NCI-H1105 (cell line): ENCODE measurements around the gene ANO2.

Source experiments
- DNase-seq: peaks from one replicate; lab custom pipeline; 2025; lab: John Stamatoyannopoulos, UW

Gene ANO2

DNA sequence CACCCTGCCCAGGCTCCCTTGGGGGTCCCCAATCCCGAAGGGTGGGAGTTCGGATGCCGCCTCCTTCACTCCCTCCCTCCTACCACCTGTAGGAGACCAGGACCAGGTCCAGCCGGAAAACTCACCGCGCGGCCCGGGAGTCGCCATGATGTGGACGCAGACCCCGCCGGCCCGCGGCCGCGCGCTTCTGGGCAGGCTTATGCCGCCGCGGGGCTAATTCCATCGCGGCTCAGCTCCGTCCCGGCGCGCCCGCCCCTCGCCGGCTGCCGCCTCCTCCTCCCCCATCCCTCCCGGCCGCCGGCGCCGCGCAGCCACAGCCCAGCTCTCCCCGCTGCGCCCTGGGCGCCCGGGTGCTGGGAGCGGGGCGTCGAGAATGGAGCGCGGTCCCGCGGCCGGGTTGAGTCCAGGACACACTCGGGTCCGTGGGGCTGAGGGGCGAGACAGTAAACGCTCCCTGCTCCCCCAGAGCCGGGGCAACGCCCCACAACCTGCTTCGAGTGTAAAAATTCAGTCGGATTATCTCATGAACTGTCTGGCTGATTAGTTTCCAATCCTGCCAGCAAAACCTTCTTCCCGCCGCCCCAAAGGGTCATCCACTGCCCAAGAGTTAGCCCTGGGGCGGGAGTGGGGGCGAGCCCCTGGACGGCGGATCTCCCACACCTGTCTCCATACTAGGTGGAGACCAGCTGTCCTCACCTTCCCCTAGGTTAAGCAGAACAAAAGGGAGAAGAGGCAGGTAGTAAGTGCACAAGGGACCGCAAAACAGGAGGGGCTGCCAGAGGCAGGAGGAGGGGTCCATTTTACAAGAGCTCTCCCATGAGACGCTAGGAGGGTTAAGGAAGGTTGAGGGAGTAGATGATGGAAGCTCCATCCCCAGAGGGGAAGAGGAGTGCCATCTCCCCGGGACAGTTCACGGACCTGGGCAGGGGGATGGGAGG is at the start of gene ANO2:
Gene ANO2 (minus strand): TSS at position 189 of the 938 bp plus-strand sequence. CDS start 42 bp downstream, at position 147.
- DNase-seq, result peak; percentile 47

DNA sequence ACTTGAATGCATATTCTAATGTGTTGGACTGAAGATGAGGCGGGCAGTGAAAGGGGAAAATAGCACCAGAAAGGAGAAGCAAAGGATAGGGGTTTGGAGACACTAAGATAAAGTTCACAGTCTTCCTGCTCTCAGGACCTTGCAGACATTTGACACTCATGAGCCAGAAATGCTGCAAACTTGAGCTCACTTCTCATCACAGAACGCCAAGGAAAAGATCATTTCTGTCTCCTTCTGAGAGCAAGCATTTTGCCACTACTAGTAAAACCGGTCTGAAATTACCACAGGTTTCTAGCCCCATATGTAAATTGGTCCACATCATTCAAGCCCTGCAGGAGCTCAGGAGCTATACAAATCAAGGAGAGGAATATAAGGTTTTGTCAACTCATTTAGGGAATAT is 44.6 kb upstream of the ANO2 start:
- DNase-seq, result no peak

DNA sequence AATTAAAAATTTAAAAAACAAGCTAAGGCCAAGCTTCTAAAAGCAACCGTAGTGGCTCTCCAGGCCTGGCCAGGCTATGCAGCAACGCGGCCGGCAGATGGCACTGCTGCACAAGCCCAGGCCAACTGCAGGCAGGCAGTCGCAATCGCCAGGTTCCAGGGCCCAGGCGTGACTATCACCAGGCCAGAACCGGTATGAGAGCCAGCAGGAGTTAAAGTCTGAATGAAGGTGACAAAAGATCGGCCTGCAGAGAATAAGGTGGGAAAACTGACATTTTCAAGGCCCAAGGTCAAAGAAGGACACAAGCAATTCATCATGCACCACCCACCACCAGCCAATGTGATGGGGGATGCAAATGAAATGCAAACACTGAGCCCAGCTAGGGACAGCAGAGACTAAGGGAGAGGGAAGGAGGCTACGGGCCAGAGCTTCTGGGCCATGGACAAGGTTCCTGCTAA is 43.6 kb upstream of the ANO2 start:
- DNase-seq, result peak; percentile 71

DNA sequence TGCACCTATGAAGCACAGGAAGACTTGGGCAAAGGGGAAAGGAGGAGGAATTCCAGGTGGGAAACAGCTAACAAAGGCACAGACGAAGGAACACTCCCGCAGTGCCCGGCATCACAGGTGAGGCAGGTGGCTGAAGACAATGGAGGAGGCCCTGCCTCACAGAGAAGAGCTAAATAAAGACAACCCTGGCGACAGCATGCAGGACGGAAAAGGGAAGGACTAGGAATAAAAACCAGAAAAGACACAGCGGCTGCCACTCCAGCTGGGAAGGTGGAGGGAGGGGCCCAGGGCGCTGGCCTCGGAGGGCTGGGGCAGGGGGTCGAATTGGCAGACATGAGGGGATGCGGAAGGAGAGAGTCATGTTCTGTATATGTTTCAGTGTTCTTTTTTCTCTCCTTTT is 43.0 kb upstream of the ANO2 start:
- DNase-seq, result no peak

DNA sequence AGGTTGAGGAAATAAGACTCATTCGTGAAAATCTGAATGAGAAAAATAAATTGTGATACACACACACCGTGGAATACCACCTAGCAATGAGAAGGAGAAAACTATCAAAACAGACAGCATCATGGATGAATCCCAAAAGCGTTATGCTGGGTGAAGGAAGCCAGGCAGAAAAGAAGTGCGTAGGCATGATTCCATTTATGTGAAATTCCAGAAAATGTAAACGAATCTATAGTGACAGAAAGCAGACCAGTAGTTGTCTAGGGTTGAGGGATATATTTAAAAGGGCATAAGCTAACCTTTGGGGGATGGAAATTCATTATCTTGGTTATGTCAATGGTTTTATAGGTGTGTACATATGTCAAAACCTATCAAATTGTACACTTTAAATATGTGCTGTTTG is 42.5 kb upstream of the ANO2 start:
- no peak for DNase-seq

DNA sequence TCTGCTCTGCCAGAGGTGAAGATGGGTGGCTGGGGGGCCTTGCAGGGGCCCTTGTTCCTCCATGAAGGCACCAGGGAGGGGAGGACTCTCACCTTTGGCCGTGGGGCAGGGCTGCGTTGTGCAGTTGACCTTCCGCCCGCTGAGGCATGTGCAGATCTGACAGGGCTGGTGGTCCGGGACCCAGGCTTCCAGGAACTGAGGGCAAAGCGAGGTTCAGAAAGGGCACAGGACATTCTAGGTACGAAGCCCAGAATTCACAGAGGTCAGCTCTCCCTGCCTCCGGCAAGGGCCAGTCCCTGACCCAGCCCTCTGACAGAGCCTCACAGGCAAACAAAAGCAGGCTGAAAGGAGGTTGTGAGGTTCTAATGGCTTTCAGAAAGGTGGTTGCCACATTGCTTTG is 40.4 kb upstream of the ANO2 start:
- no peak for DNase-seq

DNA sequence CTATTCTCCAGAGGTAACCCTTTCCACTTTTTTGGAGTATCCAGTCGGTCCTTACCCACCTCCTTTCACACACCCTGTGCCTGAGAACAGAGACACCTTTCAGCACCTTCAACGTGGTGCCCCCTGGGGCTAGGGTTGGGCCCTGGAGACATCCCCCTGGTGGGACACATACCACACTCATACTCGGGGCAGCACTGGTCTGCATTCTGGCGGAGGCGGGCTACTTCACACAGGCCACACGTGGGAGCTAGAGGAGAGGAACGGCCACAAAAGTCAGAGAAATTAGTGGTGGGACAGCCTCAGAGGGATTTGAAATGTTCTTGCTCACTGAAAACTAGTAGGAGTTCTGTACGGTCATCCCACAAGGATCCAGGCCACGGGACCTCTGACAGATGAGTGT is 39.8 kb upstream of the ANO2 start:
- no peak for DNase-seq

DNA sequence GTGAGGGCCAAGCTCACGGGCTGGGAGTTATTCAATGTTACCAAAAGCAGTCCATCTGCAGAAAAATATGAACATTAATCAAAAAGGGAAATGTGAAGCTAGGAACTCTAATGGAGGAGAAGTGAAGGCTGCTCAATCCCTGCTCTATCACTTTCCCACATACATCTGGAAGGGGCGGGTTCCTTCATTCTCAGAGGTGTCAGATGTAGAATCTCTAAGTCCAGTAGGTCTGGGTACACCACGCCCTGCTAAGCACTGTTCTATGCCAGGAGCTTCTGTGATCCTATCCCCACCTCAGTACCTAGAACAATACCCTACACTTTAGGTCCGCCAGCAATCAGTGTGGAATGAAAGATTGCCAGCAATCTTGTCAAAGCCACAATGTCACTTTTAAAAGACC is 37.0 kb upstream of the ANO2 start:
- no peak for DNase-seq

DNA sequence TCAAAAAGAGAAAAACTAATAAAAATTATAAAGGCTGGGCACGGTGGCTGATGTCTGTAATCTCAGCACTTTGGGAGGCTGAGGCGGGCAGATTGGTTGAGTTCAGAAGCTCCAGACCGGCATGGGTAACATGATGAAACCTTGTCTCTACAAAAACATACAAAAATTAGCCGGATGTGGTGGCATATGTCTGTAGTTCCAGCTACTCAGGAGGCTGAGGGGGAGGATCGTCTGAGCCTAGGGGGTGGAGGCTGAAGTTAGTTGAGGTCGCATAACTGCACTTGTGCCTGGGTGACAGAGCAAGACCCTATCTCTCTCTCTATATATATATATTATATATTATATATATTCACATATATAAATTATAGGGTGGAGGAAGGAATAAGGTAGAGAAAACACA is 32.5 kb upstream of the ANO2 start:
- DNase-seq, result no peak

DNA sequence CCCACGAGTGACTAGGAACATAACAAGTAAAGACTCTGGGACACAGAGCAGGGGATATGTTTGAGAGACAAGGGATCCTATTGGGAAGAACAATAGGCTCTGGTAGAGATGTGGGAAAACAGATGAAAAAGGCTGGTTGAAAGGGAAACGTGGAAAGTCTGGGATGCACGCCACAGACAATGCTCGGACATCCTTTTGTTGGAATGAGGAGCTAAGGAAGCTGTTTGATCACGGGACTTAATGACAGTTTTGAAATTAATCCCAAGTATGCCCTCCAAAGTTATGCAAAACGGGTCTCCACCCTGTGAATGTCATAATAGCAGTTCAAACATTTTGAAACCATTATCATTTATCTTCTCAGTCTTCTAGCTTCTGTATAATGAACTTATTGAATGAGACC is 31.7 kb upstream of the ANO2 start:
- no peak for DNase-seq

DNA sequence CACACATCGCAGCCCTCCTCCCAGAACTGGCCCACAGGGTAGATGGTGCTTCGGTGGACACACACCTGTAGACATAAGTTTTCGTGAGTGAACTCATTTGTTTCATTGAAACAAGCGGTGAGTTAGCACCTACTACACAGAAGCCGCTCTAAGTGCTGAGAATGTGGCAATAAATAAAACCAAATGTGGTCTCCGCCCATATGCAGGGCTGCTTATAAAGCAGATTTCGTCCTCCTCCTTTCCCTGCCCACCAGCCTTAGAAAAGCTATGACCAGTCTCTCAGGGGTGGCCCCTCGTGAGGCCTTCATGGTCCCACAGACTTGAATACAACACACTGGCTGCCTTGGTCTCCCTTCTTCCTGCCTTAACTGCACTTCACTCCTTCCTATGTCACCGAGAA is 31.1 kb upstream of the ANO2 start:
- no peak for DNase-seq

DNA sequence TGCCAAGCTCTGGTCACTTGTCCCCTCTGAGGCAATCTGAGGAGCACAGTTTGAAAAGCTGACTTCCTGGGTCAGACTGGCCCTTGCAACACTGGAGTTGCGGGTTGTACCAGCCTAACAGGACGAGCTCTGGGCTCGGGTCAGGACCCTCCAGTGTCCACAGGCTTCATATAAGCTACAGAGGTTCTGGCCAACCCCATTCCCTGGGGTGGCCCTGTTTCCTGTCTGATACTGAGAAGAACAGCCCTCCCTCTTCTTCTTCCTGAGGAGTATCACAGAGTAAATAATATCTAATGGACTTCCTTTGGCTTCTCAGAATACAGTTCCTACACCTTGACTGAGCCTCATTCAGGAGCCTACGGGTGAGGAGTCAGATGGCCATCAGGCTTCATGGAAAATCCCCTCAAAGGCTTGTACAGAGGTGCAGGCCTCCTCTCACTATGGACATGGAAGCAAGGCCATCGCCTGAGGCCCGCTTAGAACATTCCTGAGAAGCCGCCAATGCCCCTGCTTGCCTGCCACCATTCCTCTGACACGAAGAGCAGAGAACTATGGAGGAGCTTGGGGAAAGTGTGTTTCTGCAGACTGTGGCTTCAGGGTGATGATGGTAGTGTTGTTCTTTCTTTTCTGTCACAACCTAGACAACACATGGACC is 28.5 kb upstream of the ANO2 start:
- DNase-seq, result no peak

DNA sequence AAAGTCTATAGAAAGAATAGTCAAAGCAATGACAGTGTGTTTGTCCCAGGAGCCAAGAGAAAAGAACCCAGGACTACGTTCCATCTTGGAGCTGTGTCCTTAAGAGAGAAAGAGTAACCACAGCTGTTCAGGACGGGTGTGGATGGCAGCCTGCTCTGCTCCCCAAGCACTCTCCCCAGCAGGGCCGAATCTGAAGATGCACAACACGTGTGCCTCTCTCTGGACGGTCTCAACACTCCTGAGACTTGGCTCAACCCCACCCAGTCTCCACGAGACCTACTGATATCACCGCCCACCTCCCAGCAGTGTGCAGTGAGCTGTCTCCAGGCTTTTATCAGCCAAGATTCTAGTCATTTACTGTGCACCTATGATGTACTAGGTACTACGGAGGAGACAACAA is 27.3 kb upstream of the ANO2 start:
- DNase-seq, result no peak

DNA sequence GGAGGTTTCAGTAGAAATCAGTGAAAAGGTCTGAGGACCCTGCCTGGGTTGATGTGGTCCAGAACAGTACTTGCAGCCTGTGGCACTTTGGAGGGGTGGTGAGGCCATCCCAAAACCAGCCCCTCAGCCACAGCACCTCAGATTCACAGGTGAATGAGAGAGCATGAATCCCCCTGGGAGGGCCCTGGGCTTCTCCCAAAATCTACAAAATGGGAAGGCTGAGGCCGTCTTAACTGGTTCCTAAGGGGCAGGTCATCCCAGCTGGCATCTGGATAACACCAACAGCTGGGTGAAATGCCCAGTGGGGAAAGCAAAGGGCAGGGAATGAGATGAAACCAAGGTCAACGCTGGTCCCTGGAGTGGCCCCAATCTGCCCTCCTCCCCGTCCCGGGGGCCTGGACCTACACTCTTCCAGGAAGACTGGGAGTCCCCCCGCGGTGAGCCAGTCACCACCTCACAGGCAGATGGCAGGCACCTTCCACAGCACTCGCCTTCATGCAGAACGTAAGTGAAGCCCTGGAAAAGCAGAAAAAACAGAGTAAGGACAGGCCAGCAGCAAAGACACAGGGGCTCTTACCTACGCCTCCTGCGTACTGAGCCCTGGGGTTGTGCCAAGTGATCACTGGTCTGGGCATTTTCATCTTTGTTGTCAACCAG is 26.3 kb upstream of the ANO2 start:
- no peak for DNase-seq

DNA sequence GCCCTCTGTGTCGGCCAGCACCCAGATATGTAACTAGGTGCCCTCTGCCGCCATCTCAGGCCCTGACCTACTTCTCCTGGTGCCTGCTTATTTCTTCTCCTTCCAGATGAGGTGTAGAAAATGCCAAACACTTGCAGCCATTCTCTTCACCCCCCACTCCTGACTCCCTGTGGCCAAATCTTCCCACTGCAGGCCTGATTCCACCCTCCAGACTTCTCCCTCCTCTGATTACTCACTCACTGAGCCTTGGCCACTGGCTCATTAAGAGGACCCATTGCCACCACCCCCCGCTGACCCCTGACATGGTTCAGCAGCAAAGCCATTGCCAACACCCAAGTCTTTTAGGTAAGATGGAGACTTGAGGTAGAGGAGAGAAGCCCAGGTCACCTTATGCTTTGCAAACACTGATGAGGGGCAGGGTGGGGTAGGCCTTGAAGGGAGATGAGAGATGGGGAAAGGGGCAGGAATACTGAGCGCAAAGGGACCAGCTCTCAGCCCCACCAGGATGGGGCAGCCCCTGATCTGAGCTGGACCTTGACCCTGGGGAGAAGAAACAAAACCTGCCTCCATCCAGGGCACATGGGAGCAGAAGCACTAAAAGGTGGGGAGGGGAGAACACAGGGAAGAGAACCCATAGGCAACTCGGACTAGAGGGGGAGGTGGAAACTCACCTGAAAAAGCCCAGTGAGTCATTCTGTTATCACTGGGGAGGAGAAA is 25.1 kb upstream of the ANO2 start:
- DNase-seq, result no peak

DNA sequence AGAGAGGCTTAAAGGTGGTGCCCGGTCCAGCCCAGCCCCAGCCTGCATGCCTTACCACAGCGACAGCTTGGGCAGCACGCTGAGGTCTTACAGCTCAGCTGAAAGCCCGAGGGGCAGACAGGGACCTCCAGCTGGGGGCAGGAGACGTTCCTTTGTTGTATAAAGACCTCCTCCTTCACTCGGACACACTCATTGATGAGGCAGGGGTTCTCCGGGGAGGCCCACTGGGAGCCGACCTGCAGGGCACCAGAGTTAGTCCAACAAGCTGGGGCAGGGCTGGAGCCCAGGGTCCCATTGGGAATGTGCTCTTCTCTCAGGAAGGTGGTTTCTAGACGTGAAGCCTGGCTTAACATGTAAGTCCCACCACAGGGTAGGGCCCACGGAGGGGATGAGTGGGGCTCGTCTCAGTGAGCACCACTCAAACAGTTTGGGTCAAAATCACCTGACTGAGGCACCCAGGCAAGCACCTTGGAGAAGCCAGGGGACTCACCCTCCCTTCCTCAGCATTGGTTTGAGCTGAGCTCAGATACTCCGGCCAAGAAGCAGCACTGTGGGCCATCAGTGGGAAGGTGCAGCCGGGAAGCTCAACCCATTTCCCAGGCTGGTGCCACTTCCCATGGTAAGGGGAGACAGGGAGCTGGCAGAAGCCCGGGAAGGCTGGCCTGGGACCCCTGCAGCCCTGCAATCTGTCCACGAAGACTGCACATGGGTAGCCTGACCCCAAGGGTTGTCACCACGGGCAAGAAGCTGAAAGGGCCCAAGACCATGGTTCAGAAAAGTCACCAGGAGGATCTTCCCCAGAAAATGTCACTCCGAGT is 24.3 kb upstream of the ANO2 start:
- DNase-seq, result no peak

DNA sequence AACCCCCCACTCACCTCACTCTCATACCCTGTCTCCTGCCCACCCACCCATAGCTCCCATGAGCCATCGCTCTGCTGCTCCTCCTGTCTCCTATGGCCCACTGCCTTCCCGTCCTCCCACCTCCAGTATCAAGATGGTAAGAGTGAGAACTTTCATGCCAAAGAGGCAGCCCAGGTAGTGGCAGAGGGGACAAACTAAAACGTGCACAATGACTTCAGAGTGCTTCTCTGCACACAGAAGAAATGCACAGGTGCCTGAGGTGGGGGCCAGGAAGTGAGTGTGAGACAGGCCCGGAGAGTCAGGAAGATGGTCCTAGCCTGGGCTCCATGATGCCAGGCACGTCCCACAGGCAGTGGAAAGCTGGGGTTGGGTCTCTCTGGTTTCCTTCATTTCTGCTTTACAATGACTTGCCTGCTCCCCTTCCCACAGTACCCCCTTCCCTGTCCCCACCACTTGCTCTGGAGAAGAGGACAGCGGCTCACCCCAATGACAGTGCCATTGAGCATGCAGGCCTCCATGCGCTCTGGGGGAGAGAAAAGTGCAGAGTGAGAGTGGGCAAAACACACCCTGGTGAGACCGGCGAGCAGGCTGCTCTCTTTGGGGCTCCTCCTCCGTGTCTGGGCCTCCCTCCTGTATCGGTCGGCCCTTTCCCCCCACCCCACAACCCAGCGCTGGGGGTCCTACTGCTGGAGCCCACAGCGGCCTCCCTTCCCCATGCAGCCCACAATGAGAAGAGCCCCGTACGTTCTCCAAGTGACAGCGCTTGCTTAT is 22.8 kb upstream of the ANO2 start:
- DNase-seq, result no peak

DNA sequence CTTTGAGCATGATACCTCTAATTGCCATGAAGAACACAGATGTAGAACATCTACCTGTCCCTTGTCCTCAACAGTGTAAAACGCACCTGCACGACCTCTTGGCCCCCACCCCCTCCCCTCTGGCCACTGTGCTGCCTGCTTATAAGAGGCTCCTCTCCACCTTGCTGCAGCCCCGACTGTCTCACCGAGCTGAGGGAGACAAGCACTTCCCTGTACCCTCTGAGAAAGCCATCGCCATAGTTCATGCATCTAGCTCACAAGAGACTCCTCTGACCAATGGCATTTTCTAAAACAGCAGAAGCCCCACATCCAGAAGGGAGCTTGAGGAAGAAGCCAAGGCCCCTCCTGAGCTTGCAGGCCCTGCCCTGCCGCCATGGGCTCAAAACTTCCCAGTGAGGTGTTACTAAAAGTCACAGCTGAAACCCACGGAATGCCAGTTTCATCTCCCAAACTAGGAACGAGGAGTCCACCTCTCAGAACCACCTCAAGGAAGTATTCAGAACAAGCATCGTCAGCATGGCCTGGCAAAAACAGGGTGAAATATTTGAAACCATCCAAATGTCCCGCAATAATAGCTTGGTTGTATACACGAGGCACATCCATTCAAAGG is 21.5 kb upstream of the ANO2 start:
- DNase-seq, result no peak

DNA sequence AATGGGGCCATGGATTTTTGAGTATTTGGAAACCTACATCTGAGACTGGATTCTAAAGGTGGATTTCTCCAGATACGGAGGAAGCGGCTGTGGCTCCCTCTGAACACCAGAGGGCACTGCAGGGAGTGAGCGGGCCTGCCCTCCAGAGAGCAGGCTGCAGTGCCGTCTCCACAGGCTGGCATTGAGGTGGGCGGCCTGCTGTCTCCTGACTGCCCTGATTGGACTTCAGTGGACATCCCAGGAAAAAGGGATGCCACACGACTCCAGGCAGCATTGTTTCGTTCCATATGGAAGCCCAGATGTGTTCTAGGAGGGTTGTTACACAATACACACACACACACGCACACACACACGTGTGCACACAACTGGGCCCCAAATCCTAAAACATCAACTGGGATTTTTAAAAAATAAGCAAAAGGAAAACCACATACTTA is 20.9 kb upstream of the ANO2 start:
- DNase-seq, result peak; percentile 39
